Mucosa of rectum (tissue), 2 donors: ENCODE measurements around the gene CNFN.
"Not testable (repeated sequence)": the region's sequence is repeated elsewhere in the genome, so short reads cannot be mapped to it uniquely, and the experiment has no call there.

Experiments
- H3K27ac ChIP-seq, 2 donors: one replicate each; pipeline ENCODE4 v1.7.0; 2013; ENCODE audit warnings: inconsistent platforms in 2 of 2, low read depth in 2 of 2, low read length in 2 of 2
- H3K27me3 ChIP-seq, 2 donors: one replicate each; pipeline ENCODE4 v1.7.0; 2013; ENCODE audit warnings: low read length in 2 of 2; ENCODE audit not compliant: control insufficient read depth in 2 of 2, insufficient read depth in 2 of 2
- H3K36me3 ChIP-seq, 2 donors: one replicate each; pipeline ENCODE4 v1.7.0; 2013; ENCODE audit warnings: low read length in 2 of 2; ENCODE audit not compliant: control insufficient read depth in 2 of 2, insufficient read depth in 2 of 2
- H3K4me1 ChIP-seq, 2 donors: one replicate each; pipeline ENCODE4 v1.7.0; 2013; ENCODE audit warnings: low read length in 2 of 2, mild to moderate bottlenecking in 1 of 2; ENCODE audit not compliant: control insufficient read depth in 2 of 2, insufficient read depth in 2 of 2
- H3K4me3 ChIP-seq, 2 donors: one replicate each; pipeline ENCODE4 v1.7.0; 2013; ENCODE audit warnings: low read length in 2 of 2
- H3K9ac ChIP-seq, 2 donors: one replicate each; pipeline ENCODE4 v1.7.0; 2013; ENCODE audit warnings: low read length in 2 of 2, low read depth in 1 of 2, mild to moderate bottlenecking in 1 of 2
- H3K9me3 ChIP-seq, 2 donors: one replicate each; pipeline ENCODE4 v1.7.0; 2013; ENCODE audit warnings: low read length in 2 of 2; ENCODE audit not compliant: control insufficient read depth in 2 of 2
- donor health status: healthy.
- donor health status: Normal muscosa, but diverticular disease.

The CNFN gene

GRCh38 chr19:42343344-42344110 lies 46.6 kb downstream of the CNFN start:
- no peaks in the 10 kb centered on the region for H3K4me1 ChIP-seq
- no peak overlapping the region for H3K9ac ChIP-seq
- peaks cover 0 to 20% of the 10 kb centered on the region in 2 donors for H3K36me3 ChIP-seq
- no peaks in the 10 kb centered on the region for H3K9me3 ChIP-seq
- H3K4me3 ChIP-seq, result no peak overlapping the region
- H3K27me3 ChIP-seq, result no peaks in the 10 kb centered on the region
- H3K27ac ChIP-seq, result no peak overlapping the region

GRCh38 chr19:42339922-42340321 lies 50.2 kb downstream of the CNFN start:
- H3K27me3 ChIP-seq, H3K4me3 ChIP-seq, H3K9ac ChIP-seq, H3K9me3 ChIP-seq, H3K4me1 ChIP-seq, H3K27ac ChIP-seq: not testable (repeated sequence)
- H3K36me3 ChIP-seq, result peaks cover 4 to 21% of the 10 kb centered on the region in 2 donors

- not testable (repeated sequence) for H3K27ac ChIP-seq, H3K27me3 ChIP-seq, H3K4me1 ChIP-seq, H3K9ac ChIP-seq, H3K4me3 ChIP-seq, H3K9me3 ChIP-seq
- H3K36me3 ChIP-seq, result peaks cover 4 to 20% of the 10 kb centered on the region in 2 donors
Observed at GRCh38 chr19:42339126-42339860, 50.8 kb downstream of the CNFN start.
